C4-2B (cell line): ENCODE measurements around the gene S1PR2.
"Not testable (repeated sequence)": the region's sequence is repeated elsewhere in the genome, so short reads cannot be mapped to it uniquely, and the experiment has no call there.

Source experiments
- H3K27ac ChIP-seq: fragments of 450-650 bp; 2 replicates; pipeline ENCODE4 v1.5.1; 2017
- ZFX ChIP-seq: fragments of 450-650 bp; IDR thresholded peaks from 2 replicates; pipeline ENCODE4 v1.6.1; 2017
- TF ChIP-seq, protein P1 (sequence below): fragments of 450-650 bp; conservative IDR thresholded peaks from 2 replicates; pipeline ENCODE4 v1.5.1; 2017; ENCODE audit warnings: mild to moderate bottlenecking

S1PR2 gene

DNA sequence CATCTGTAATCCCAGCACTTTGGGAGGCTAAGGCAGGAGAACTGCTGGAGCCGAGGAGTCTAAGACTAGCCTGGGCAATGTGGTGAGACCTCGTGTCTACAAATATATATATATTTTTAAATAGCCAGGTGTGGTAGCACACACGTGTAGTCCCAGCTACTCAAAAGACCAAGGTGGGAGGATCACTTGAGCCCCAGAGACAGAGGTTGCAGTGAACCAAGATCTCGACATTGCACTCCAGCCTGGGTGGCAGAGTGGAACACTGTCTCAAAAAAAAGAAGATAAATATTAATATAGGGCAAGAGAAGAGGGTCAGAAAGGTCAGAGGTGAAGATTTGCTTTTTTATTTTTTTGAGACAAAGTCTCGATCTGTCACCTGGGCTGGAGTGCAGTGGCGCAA is 15.4 kb upstream of the S1PR2 start:
- TF ChIP-seq, protein P1, sequence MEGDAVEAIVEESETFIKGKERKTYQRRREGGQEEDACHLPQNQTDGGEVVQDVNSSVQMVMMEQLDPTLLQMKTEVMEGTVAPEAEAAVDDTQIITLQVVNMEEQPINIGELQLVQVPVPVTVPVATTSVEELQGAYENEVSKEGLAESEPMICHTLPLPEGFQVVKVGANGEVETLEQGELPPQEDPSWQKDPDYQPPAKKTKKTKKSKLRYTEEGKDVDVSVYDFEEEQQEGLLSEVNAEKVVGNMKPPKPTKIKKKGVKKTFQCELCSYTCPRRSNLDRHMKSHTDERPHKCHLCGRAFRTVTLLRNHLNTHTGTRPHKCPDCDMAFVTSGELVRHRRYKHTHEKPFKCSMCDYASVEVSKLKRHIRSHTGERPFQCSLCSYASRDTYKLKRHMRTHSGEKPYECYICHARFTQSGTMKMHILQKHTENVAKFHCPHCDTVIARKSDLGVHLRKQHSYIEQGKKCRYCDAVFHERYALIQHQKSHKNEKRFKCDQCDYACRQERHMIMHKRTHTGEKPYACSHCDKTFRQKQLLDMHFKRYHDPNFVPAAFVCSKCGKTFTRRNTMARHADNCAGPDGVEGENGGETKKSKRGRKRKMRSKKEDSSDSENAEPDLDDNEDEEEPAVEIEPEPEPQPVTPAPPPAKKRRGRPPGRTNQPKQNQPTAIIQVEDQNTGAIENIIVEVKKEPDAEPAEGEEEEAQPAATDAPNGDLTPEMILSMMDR: no peak
- TF ChIP-seq ZFX: no peak
- no peak overlapping the region for H3K27ac ChIP-seq

- H3K27ac ChIP-seq: no peak overlapping the region
- TF ChIP-seq, protein P1: no peak
- no peak for TF ChIP-seq ZFX
Measured at GRCh38 chr19:10245189-10245939, 14.2 kb upstream of the S1PR2 start.

- no peak for TF ChIP-seq ZFX
- TF ChIP-seq, protein P1: no peak
- H3K27ac ChIP-seq: no peak overlapping the region
Measured at GRCh38 chr19:10243606-10244005, 12.5 kb upstream of the S1PR2 start.

DNA sequence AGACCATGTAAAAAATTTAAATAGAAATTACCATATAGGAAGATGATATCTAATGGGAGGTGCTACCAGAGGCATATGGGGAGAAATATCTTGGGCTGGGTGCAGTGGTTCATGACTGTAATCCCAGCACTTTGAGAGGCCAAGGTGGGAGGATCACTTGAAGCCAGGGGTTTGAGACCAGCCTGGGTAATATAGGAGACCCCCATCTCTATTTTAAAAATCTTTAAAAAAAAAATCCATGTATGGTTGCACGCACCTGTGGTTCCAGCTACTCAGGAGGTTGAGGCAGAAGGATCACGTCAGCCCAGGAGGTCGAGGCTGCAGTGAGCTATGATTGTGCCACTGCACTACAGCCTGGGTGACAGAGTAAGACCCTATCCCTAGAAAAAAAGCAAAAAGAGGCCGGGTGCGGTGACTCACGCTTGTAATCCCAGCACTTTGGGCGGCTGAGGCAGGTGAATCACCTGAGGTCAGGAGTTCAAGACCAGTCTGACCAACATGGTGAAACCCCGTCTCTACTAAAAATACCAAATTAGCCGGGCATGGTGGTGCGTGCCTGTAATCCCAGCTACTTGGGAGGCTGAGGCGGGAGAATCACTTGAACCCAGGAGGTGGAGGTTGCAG is 10.8 kb upstream of the S1PR2 start:
- not testable (repeated sequence) for H3K27ac ChIP-seq

GRCh38 chr19:10238172-10238783 is 7.1 kb upstream of the S1PR2 start:
- TF ChIP-seq, protein P1: no peak
- no peak for TF ChIP-seq ZFX
- H3K27ac ChIP-seq: no peak overlapping the region

DNA sequence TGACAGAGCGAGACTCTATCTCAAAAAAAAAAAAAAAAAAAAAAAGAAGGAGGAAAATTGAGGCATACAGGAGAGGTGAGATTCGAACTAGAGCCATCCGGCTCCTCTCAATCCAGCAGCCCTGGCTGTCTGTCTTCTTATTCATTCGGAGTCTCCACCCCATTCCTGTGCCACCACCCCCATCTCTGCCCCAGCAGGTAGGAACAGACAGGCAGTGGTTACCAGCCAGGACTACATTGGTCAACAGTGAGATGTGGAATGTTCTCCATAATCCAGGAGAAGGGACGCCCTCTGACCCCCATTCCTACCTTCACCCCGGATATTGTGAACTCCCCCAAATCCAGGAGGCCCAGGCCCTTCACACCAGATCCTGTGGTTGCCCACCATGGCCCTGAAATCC is 6.6 kb upstream of the S1PR2 start:
- H3K27ac ChIP-seq: no peak overlapping the region

GRCh38 chr19:10235409-10235808 is 4.3 kb upstream of the S1PR2 start:
- H3K27ac ChIP-seq: not testable (repeated sequence)

More for the DNA sequence above, 6.6 kb upstream of the S1PR2 start:
- TF ChIP-seq, protein P1: no peak
- TF ChIP-seq ZFX: no peak

- no peak overlapping the region for H3K27ac ChIP-seq
- TF ChIP-seq, protein P1: no peak
- no peak for TF ChIP-seq ZFX
Measured at GRCh38 chr19:10235003-10235402, 3.9 kb upstream of the S1PR2 start.
